ENCODE data around the gene CCNL2. TPM values are rescaled to one million over a fixed set of nuclear protein-coding genes. Genes with fewer than 3 reads are reported as not detected.

Gene CCNL2
- total RNA-seq, 4 donors from 2014 or later, result 311 to 362 (median 339) TPM

GRCh38 chr1:1437033-1437903 lies 38.1 kb upstream of the CCNL2 start:
- peaks cover 0 to 6% of the 10 kb centered on the region in 2 donors for H3K27me3 ChIP-seq
- peak overlapping the region; percentile 43 to 89 (median 66) for H3K27ac ChIP-seq
- TF ChIP-seq CTCF (IDR thresholded peaks at IDR 0.05), result no peak
- TF ChIP-seq EP300 (IDR thresholded peaks at IDR 0.05), result no peak
- no peak for TF ChIP-seq POLR2A (IDR thresholded peaks at IDR 0.05)
- DNase-seq (ENCODE audit: low spot score in 2 of 2), result no peak
- H3K4me3 ChIP-seq, result peak overlapping the region; percentile 15 to 72 (median 54)
- no peaks in the 10 kb centered on the region for H3K9me3 ChIP-seq
- WGBS, 2 donors, result 47 to 68% methylated on average over 5 to 17 of the region's 31 CpGs
- peaks cover 0 to 18% (median 0%) of the 10 kb centered on the region in 3 donors for H3K36me3 ChIP-seq
- peaks cover 0 to 92% (median 65%) of the 10 kb centered on the region in 4 donors for H3K4me1 ChIP-seq

GRCh38 chr1:1436630-1437032 lies 37.5 kb upstream of the CCNL2 start:
- H3K4me3 ChIP-seq, result peak overlapping the region; percentile 45 to 72 (median 56)
- peaks cover 6 to 93% (median 68%) of the 10 kb centered on the region in 4 donors for H3K4me1 ChIP-seq

GRCh38 chr1:1435911-1436629 lies 36.9 kb upstream of the CCNL2 start:
- WGBS, 2 donors, result 10 to 25% methylated on average over 12 to 21 of the region's 40 CpGs
- peaks cover 0 to 18% (median 0%) of the 10 kb centered on the region in 3 donors for H3K36me3 ChIP-seq
- peaks cover 9 to 93% (median 69%) of the 10 kb centered on the region in 4 donors for H3K4me1 ChIP-seq
- DNase-seq (ENCODE audit: low spot score in 2 of 2), result no peak
- TF ChIP-seq EP300 (IDR thresholded peaks at IDR 0.05), result no peak
- no peak for TF ChIP-seq POLR2A (IDR thresholded peaks at IDR 0.05)
- no peak for TF ChIP-seq CTCF (IDR thresholded peaks at IDR 0.05)
- peak overlapping the region; percentile 49 to 89 (median 84) for H3K27ac ChIP-seq
- no peaks in the 10 kb centered on the region for H3K9me3 ChIP-seq
- H3K4me3 ChIP-seq, result peak overlapping the region; percentile 45 to 72 (median 56)
- H3K27me3 ChIP-seq, result peaks cover 0 to 6% of the 10 kb centered on the region in 2 donors

More at GRCh38 chr1:1436630-1437032, 37.5 kb upstream of the CCNL2 start:
- TF ChIP-seq EP300 (IDR thresholded peaks at IDR 0.05) (no peak), POLR2A (IDR thresholded peaks at IDR 0.05) (no peak)
- Histone ChIP-seq H3K9me3 (no peaks in the 10 kb centered on the region), H3K27me3 (peaks cover 0 to 6% of the 10 kb centered on the region in 2 donors), H3K27ac (peak overlapping the region; percentile 49 to 89 (median 84)), H3K36me3 (peaks cover 0 to 18% (median 0%) of the 10 kb centered on the region in 3 donors)
- DNase-seq (ENCODE audit: low spot score in 2 of 2), result no peak
- 39 to 87% methylated on average over 2 to 3 of the region's 7 CpGs for WGBS, 2 donors

GRCh38 chr1:1435106-1435903 lies 36.2 kb upstream of the CCNL2 start, which contains the start of gene VWA1:
Gene VWA1 (plus strand): TSS chr1:1435690. CDS start chr1:1435749, 59 bp downstream.
- H3K27ac ChIP-seq, result peak within 1 kb of the TSS; percentile 49 to 99 (median 86)
- peaks cover 10 to 93% (median 69%) of the 10 kb centered on the region in 4 donors for H3K4me1 ChIP-seq
- WGBS, 2 donors, result 14 to 38% methylated on average over 11 to 39 of the region's 89 CpGs
- no peaks in the 10 kb centered on the region for H3K9me3 ChIP-seq
- DNase-seq (ENCODE audit: low spot score in 2 of 2), result peak in 1 of 2 donors; percentile 52
- peak within 1 kb of the TSS; percentile 45 to 72 (median 56) for H3K4me3 ChIP-seq
- H3K27me3 ChIP-seq, result peaks cover 0 to 6% of the 10 kb centered on the region in 2 donors
- peaks cover 0 to 17% (median 0%) of the 10 kb centered on the region in 3 donors for H3K36me3 ChIP-seq
- TF ChIP-seq EP300 (IDR thresholded peaks at IDR 0.05) (peak in 1 of 2 donors; percentile 48), POLR2A (IDR thresholded peaks at IDR 0.05) (peak in 1 of 2 donors; percentile 53), CTCF (IDR thresholded peaks at IDR 0.05) (peak in 1 of 5 experiments; percentile 14)

GRCh38 chr1:1434824-1435105 lies 35.6 kb upstream of the CCNL2 start:
- peak overlapping the region; percentile 49 to 99 (median 86) for H3K27ac ChIP-seq
- H3K4me1 ChIP-seq, result peaks cover 10 to 93% (median 70%) of the 10 kb centered on the region in 4 donors
- peaks cover 0 to 12% (median 0%) of the 10 kb centered on the region in 3 donors for H3K36me3 ChIP-seq
- H3K4me3 ChIP-seq, result peak overlapping the region; percentile 24 to 72 (median 46)
- DNase-seq (ENCODE audit: low spot score in 2 of 2), result no peak
- WGBS, 2 donors, result 68 to 91% methylated on average over 2 to 4 of the region's 4 CpGs
- peaks cover 0 to 6% of the 10 kb centered on the region in 2 donors for H3K27me3 ChIP-seq
- no peaks in the 10 kb centered on the region for H3K9me3 ChIP-seq
- TF ChIP-seq CTCF (IDR thresholded peaks at IDR 0.05), result no peak
- TF ChIP-seq EP300 (IDR thresholded peaks at IDR 0.05), result no peak
- TF ChIP-seq POLR2A (IDR thresholded peaks at IDR 0.05), result no peak
